ENCODE data around the gene CEACAM19. TPM values are rescaled to one million over a fixed set of nuclear protein-coding genes. Genes with fewer than 3 reads are reported as not detected.
A peak's percentile ranks its signal among the peaks of the same experiment; 100 is the strongest.

Gene CEACAM19
- total and polyA plus RNA-seq, 2 donors from 2014 or later = 5.1 to 5.5 TPM

DNA sequence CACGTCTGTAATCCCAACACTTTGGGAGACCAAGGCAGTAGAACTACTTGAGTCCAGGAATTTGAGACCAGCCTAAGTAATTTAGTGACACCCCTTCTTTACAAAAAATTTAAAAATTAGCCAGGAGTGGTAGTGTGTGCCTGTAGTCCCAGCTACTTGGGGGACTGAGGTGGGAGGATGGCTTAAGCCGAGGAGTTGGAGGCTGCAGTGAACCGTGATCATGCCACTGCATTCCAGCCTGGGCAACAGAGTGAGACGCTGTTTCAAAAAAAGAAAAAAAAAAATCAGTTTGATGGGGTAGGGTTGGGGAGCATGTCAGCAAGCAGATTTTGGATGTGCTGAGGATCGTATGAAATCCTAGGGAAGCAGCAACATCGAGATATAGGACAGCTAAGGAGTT, 4.2 kb downstream of the CEACAM19 start:
- Histone ChIP-seq H3K4me1 (ENCODE audit: control insufficient read depth in 2 of 3, insufficient read depth in 2 of 3, low read depth in 1 of 3, low read length in 3 of 3) (peaks cover 0 to 6% (median 2%) of the 10 kb centered on the region in 3 donors), H3K27me3 (ENCODE audit: control insufficient read depth, insufficient read depth, low read length) (no peaks in the 10 kb centered on the region), H3K9ac (ENCODE audit: low read length in 3 of 3) (no peak overlapping the region), H3K36me3 (ENCODE audit: control insufficient read depth in 2 of 3, insufficient read depth in 3 of 3, low read length in 3 of 3) (no peaks in the 10 kb centered on the region), H3K9me3 (ENCODE audit: control insufficient read depth in 2 of 3, insufficient read depth in 1 of 3, low read length in 3 of 3) (no peaks in the 10 kb centered on the region), H3K27ac (ENCODE audit: low read depth in 2 of 2, low read length in 2 of 2) (no peak overlapping the region), H3K4me3 (ENCODE audit: low read length in 3 of 3) (no peak overlapping the region)
- FAIRE-seq = no peak
- intact Hi-C loops (cut with DNase I) = no loop called here
- DNase-seq = peak in 3 of 5 donors; percentile 56 to 79 (median 69)
- TF ChIP-seq, protein P1, sequence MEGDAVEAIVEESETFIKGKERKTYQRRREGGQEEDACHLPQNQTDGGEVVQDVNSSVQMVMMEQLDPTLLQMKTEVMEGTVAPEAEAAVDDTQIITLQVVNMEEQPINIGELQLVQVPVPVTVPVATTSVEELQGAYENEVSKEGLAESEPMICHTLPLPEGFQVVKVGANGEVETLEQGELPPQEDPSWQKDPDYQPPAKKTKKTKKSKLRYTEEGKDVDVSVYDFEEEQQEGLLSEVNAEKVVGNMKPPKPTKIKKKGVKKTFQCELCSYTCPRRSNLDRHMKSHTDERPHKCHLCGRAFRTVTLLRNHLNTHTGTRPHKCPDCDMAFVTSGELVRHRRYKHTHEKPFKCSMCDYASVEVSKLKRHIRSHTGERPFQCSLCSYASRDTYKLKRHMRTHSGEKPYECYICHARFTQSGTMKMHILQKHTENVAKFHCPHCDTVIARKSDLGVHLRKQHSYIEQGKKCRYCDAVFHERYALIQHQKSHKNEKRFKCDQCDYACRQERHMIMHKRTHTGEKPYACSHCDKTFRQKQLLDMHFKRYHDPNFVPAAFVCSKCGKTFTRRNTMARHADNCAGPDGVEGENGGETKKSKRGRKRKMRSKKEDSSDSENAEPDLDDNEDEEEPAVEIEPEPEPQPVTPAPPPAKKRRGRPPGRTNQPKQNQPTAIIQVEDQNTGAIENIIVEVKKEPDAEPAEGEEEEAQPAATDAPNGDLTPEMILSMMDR (IDR thresholded peaks at IDR 0.05; ENCODE audit: borderline replicate concordance, extremely low read depth, insufficient read depth) = no peak

DNA sequence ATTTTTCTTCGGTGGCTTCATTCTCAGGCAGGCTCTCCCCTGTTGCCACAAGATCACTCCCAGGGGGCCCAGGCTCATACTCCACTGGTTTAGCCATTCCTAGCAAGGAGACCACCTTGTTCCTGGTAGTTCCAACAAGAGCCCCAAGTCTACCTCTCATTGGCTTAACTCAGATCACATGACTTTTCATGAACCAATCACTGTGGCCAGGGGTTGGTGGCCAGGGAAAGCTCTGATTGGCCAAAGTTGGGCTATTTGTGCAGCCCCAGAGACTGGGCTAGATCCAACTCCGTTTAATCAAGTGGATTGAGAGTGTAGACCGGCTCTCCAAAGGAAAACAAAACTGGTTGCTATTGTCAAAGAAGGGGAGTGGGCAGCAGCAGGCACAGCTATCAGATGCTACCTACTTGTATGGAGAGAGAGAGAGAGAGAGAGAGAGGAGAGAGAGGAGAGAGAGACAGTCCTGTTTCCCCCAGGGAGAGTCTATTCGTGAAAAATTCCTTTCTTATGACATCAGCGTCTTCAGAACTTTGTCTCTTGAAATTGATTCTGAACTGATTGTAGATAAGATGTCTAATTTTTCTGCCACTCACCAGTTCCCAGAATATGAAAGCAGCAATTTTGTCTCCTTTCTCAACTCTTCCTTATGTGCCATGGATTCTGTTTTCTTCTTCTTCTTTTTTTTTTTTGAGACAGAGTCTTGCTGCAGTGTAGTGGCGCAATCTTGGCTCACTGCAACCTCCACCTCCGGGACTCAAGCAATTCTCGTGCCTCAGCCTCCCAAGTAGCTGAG, 5.9 kb downstream of the CEACAM19 start:
- no peaks in the 10 kb centered on the region for H3K9me3 ChIP-seq (ENCODE audit: control insufficient read depth in 2 of 3, insufficient read depth in 1 of 3, low read length in 3 of 3)

DNA sequence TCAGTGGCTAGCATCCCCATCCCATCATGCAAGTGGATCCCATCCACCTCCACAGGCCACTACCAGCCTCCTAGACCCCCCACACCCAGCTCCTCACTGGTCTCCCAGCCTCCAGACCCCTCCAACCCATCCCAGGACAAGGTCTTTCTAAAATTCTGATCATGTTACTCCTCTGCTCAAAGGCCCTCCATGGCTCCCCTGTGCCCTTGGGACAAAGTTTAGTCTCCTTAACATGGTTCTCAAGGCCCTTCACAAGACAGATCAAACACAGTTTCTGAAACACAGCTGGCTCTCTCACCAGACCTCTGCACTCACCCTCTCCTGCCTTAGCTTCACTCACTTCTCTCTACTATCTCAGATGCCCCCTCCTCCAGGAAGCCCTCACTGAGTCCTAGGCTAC, 9.3 kb downstream of the CEACAM19 start:
- Histone ChIP-seq H3K4me1 (ENCODE audit: control insufficient read depth in 2 of 3, insufficient read depth in 2 of 3, low read depth in 1 of 3, low read length in 3 of 3) (peaks cover 0 to 3% (median 0%) of the 10 kb centered on the region in 3 donors), H3K27me3 (ENCODE audit: control insufficient read depth, insufficient read depth, low read length) (no peaks in the 10 kb centered on the region), H3K27ac (ENCODE audit: low read depth in 2 of 2, low read length in 2 of 2) (no peak overlapping the region), H3K36me3 (ENCODE audit: control insufficient read depth in 2 of 3, insufficient read depth in 3 of 3, low read length in 3 of 3) (no peaks in the 10 kb centered on the region), H3K9me3 (ENCODE audit: control insufficient read depth in 2 of 3, insufficient read depth in 1 of 3, low read length in 3 of 3) (no peaks in the 10 kb centered on the region), H3K9ac (ENCODE audit: low read length in 3 of 3) (no peak overlapping the region), H3K4me3 (ENCODE audit: low read length in 3 of 3) (no peak overlapping the region)
- TF ChIP-seq, protein P1 (IDR thresholded peaks at IDR 0.05; ENCODE audit: borderline replicate concordance, extremely low read depth, insufficient read depth) = no peak
- no peak for FAIRE-seq
- DNase-seq = no peak
- intact Hi-C loops (cut with DNase I) = no loop called here

More for the DNA sequence above, 5.9 kb downstream of the CEACAM19 start:
- Histone ChIP-seq H3K4me1 (ENCODE audit: control insufficient read depth in 2 of 3, insufficient read depth in 2 of 3, low read depth in 1 of 3, low read length in 3 of 3) (peaks cover 0 to 6% (median 2%) of the 10 kb centered on the region in 3 donors), H3K36me3 (ENCODE audit: control insufficient read depth in 2 of 3, insufficient read depth in 3 of 3, low read length in 3 of 3) (no peaks in the 10 kb centered on the region), H3K27ac (ENCODE audit: low read depth in 2 of 2, low read length in 2 of 2) (peak overlapping the region in 1 of 2 donors; percentile 28), H3K9ac (ENCODE audit: low read length in 3 of 3) (no peak overlapping the region), H3K4me3 (ENCODE audit: low read length in 3 of 3) (no peak overlapping the region), H3K27me3 (ENCODE audit: control insufficient read depth, insufficient read depth, low read length) (no peaks in the 10 kb centered on the region)
- intact Hi-C loops (cut with DNase I) = no loop called here
- peak in 1 of 5 donors; percentile 39 for DNase-seq
- TF ChIP-seq, protein P1 (IDR thresholded peaks at IDR 0.05; ENCODE audit: borderline replicate concordance, extremely low read depth, insufficient read depth) = no peak
- FAIRE-seq = no peak
